PC-3 (cell line): ENCODE measurements around the gene C16orf92.

Experiments
- EZH2 ChIP-seq: fragments of 300-600 bp; sonication (generic); IDR thresholded peaks from one replicate; pipeline ENCODE4 v1.6.1; 2017; ENCODE audit warnings: antibody characterized with exemption, mild to moderate bottlenecking, low read length; ENCODE audit not compliant: unreplicated experiment
- TF ChIP-seq, protein P1 (sequence below): fragments of 300-600 bp; sonication (generic); conservative IDR thresholded peaks from 2 replicates; pipeline ENCODE4 v1.5.1; 2017; ENCODE audit warnings: antibody characterized with exemption, low read depth, mild to moderate bottlenecking, low read length

DNA sequence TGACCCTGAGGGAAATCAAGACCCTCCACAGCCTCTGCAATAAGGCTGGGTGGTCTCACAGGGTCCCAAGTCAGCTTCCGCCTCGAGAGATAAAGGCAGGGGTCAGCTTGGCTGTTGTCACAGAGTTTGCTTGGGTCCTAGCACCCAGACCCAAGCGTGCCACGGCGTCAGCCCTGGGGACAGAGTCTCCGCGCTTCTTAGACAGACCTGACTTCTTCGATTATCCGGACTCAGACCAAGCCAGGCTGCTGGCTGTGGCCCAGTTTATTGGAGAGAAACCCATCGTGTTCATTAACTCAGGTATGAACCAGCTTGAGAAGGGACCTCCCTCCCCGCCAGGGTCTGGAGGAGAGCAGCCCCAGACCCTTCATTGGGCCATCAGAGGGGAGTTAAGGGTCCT, 588 bp downstream of the C16orf92 start:
- TF ChIP-seq, protein P1, sequence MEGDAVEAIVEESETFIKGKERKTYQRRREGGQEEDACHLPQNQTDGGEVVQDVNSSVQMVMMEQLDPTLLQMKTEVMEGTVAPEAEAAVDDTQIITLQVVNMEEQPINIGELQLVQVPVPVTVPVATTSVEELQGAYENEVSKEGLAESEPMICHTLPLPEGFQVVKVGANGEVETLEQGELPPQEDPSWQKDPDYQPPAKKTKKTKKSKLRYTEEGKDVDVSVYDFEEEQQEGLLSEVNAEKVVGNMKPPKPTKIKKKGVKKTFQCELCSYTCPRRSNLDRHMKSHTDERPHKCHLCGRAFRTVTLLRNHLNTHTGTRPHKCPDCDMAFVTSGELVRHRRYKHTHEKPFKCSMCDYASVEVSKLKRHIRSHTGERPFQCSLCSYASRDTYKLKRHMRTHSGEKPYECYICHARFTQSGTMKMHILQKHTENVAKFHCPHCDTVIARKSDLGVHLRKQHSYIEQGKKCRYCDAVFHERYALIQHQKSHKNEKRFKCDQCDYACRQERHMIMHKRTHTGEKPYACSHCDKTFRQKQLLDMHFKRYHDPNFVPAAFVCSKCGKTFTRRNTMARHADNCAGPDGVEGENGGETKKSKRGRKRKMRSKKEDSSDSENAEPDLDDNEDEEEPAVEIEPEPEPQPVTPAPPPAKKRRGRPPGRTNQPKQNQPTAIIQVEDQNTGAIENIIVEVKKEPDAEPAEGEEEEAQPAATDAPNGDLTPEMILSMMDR, result no peak
- TF ChIP-seq EZH2, result no peak
